WTC11 (cell line): Measurements from ENCODE around the gene ARHGEF17. TPM values are rescaled to one million over a fixed set of nuclear protein-coding genes. Genes with fewer than 3 reads are reported as not detected.

Source experiments
- ATAC-seq: fragments of 200-7000 bp; cut with Tn5 transposase; 2 replicates; pipeline ENCODE4 v1.10.0; 2021; ENCODE audit warnings: mild to moderate bottlenecking, moderate library complexity
- CTCF ChIA-PET: fragments of 300-600 bp; sonication (Branson Sonifier 250); formaldehyde crosslinking; loops from one replicate; lab custom pipeline; 2021; ENCODE audit warnings: antibody characterized with exemption; lab: Charles Lee
- POLR2A ChIA-PET: fragments of 350-600 bp; sonication (Branson Sonifier 250); formaldehyde crosslinking; loops from one replicate; lab custom pipeline; 2021; ENCODE audit warnings: antibody characterized with exemption; lab: Charles Lee
- DNase-seq: peaks from one replicate; pipeline ENCODE4 v3.0.0; 2021; ENCODE audit warnings: low spot score
- H3K27ac Mint-ChIP-seq: 2 replicates; pipeline ENCODE4 v1.8.0; 2021; ENCODE audit warnings: mixed read lengths
- H3K27me3 Mint-ChIP-seq: 2 replicates; pipeline ENCODE4 v1.8.0; 2021; ENCODE audit warnings: low read depth, mild to moderate bottlenecking, moderate library complexity, mixed read lengths
- H3K36me3 Mint-ChIP-seq: 2 replicates; pipeline ENCODE4 v1.8.0; 2021; ENCODE audit warnings: mixed read lengths
- H3K4me1 Mint-ChIP-seq: 2 replicates; pipeline ENCODE4 v1.8.0; 2022; ENCODE audit warnings: mixed read lengths
- H3K4me3 Mint-ChIP-seq: 2 replicates; pipeline ENCODE4 v1.8.0; 2021; ENCODE audit warnings: mild to moderate bottlenecking, moderate library complexity, mixed read lengths
- H3K9me3 Mint-ChIP-seq: 2 replicates; pipeline ENCODE4 v1.8.0; 2021; ENCODE audit warnings: mixed read lengths
- ATF1 ChIP-seq: sonication (generic); formaldehyde crosslinking; IDR thresholded peaks from 2 replicates; pipeline ENCODE4 v1.8.1; 2023; ENCODE audit warnings: mild to moderate bottlenecking, moderate library complexity, missing genetic modification reagents
- ATF3 ChIP-seq: sonication (generic); formaldehyde crosslinking; conservative IDR thresholded peaks from 2 replicates; pipeline ENCODE4 v1.8.1; 2022; ENCODE audit warnings: mild to moderate bottlenecking, missing genetic modification reagents
- CDX4 ChIP-seq: fragments of 250-450 bp; sonication (Bioruptor Pico); IDR thresholded peaks from 2 replicates; pipeline ENCODE4 v1.9.0; 2021; ENCODE audit warnings: moderate library complexity, mild to moderate bottlenecking, inconsistent platforms, borderline replicate concordance
- CREB1 ChIP-seq: sonication (generic); formaldehyde crosslinking; IDR thresholded peaks from 2 replicates; pipeline ENCODE4 v1.8.0; 2023; ENCODE audit warnings: mild to moderate bottlenecking, missing genetic modification reagents
- ELF4 ChIP-seq: sonication (generic); formaldehyde crosslinking; IDR thresholded peaks from 2 replicates; pipeline ENCODE4 v1.8.1; 2022; ENCODE audit warnings: low read depth, mild to moderate bottlenecking, moderate library complexity, missing genetic modification reagents
- ETV6 ChIP-seq: sonication (generic); formaldehyde crosslinking; IDR thresholded peaks from 2 replicates; pipeline ENCODE4 v1.8.1; 2022; ENCODE audit warnings: mild to moderate bottlenecking, missing genetic modification reagents
- FOXJ3 ChIP-seq: sonication (generic); formaldehyde crosslinking; IDR thresholded peaks from 2 replicates; pipeline ENCODE4 v1.9.0; 2021; ENCODE audit warnings: missing genetic modification reagents, mild to moderate bottlenecking, borderline replicate concordance
- FOXP1 ChIP-seq: sonication (generic); formaldehyde crosslinking; IDR thresholded peaks from 2 replicates; pipeline ENCODE4 v1.8.0; 2022; ENCODE audit warnings: missing genetic modification reagents, mild to moderate bottlenecking, moderate library complexity, borderline replicate concordance
- IRF2 ChIP-seq: sonication (generic); formaldehyde crosslinking; IDR thresholded peaks from 2 replicates; pipeline ENCODE4 v1.8.0; 2022; ENCODE audit warnings: low read depth, missing genetic modification reagents, borderline replicate concordance
- MAX ChIP-seq: sonication (generic); formaldehyde crosslinking; IDR thresholded peaks from 2 replicates; pipeline ENCODE4 v1.8.0; 2022; ENCODE audit warnings: mild to moderate bottlenecking, missing genetic modification reagents
- MLX ChIP-seq: sonication (generic); formaldehyde crosslinking; IDR thresholded peaks from 2 replicates; pipeline ENCODE4 v1.8.1; 2023; ENCODE audit warnings: mild to moderate bottlenecking, missing genetic modification reagents, moderate library complexity
- NR2C2 ChIP-seq: sonication (generic); formaldehyde crosslinking; IDR thresholded peaks from 2 replicates; pipeline ENCODE4 v1.8.0; 2022; ENCODE audit warnings: mild to moderate bottlenecking, missing genetic modification reagents
- SMAD3 ChIP-seq: sonication (generic); formaldehyde crosslinking; IDR thresholded peaks from 2 replicates; pipeline ENCODE4 v1.8.0; 2022; ENCODE audit warnings: missing genetic modification reagents, mild to moderate bottlenecking, borderline replicate concordance
- TEAD1 ChIP-seq: sonication (generic); formaldehyde crosslinking; IDR thresholded peaks from 2 replicates; pipeline ENCODE4 v1.8.0; 2022; ENCODE audit warnings: mild to moderate bottlenecking, missing genetic modification reagents
- TP53 ChIP-seq: sonication (generic); formaldehyde crosslinking; IDR thresholded peaks from 2 replicates; pipeline ENCODE4 v1.8.1; 2023; ENCODE audit warnings: mild to moderate bottlenecking, missing genetic modification reagents
- USF2 ChIP-seq: sonication (generic); formaldehyde crosslinking; IDR thresholded peaks from 2 replicates; pipeline ENCODE4 v1.8.1; 2023; ENCODE audit warnings: mild to moderate bottlenecking, missing genetic modification reagents, moderate library complexity
- ZNF121 ChIP-seq: sonication (generic); formaldehyde crosslinking; IDR thresholded peaks from 2 replicates; pipeline ENCODE4 v1.8.0; 2023; ENCODE audit warnings: missing genetic modification reagents
- ZNF138 ChIP-seq: sonication (generic); formaldehyde crosslinking; conservative IDR thresholded peaks from 2 replicates; pipeline ENCODE4 v1.8.1; 2022; ENCODE audit warnings: mild to moderate bottlenecking, moderate library complexity, missing genetic modification reagents
- ZNF416 ChIP-seq: fragments of 250-450 bp; sonication (Bioruptor Pico); IDR thresholded peaks from 2 replicates; pipeline ENCODE4 v1.9.0; 2021; ENCODE audit warnings: mild to moderate bottlenecking, inconsistent platforms
- ZNF512 ChIP-seq: sonication (generic); formaldehyde crosslinking; IDR thresholded peaks from 2 replicates; pipeline ENCODE4 v1.8.1; 2022; ENCODE audit warnings: missing genetic modification reagents, borderline replicate concordance
- total RNA-seq: library from RNA; stranded (reverse); gene quantifications from 3 replicates; pipeline ENCODE4 v1.2.3, GENCODE V29; 2021

ARHGEF17 gene
- total RNA-seq, 1 experiment from 2014 or later, result 18.2 TPM

- Mint-ChIP-seq H3K27me3 (peaks cover 13% of the 10 kb centered on the region), H3K4me3 (no peak overlapping the region), H3K36me3 (no peaks in the 10 kb centered on the region), H3K27ac (no peak overlapping the region), H3K9me3 (no peaks in the 10 kb centered on the region)
- CTCF ChIA-PET, result interaction anchor here (2.7 to 5.1 kb wide), 4 partner anchors 8 to 279 kb away, joined by 18 to 41 read pairs (median 27); no protein-coding TSS in a partner anchor
- POLR2A ChIA-PET, result no interaction called here
- no peak for DNase-seq
- TF ChIP-seq ATF1 (CRISPR knock-in tag) (no peak), MAX (no peak), MLX (CRISPR knock-in tag) (no peak), ZNF121 (CRISPR knock-in tag) (no peak), ATF3 (CRISPR knock-in tag) (no peak)
- TF ChIP-seq, all 79 proteins: peak for 0
- H3K4me1 Mint-ChIP-seq, result peaks cover 11% of the 10 kb centered on the region
- ATAC-seq, result no peak
Observed at GRCh38 chr11:73381589-73381988, 73.5 kb downstream of the ARHGEF17 start.

GRCh38 chr11:73382183-73382582 lies 74.1 kb downstream of the ARHGEF17 start:
- Mint-ChIP-seq H3K4me3 (no peak overlapping the region), H3K9me3 (no peaks in the 10 kb centered on the region), H3K27ac (no peak overlapping the region), H3K36me3 (no peaks in the 10 kb centered on the region), H3K27me3 (peaks cover 9% of the 10 kb centered on the region), H3K4me1 (peaks cover 7% of the 10 kb centered on the region)
- TF ChIP-seq ZNF512 (CRISPR knock-in tag) (no peak), SMAD3 (CRISPR knock-in tag) (no peak), ELF4 (CRISPR knock-in tag) (no peak), ETV6 (no peak), USF2 (CRISPR knock-in tag) (no peak), FOXJ3 (no peak), CREB1 (CRISPR knock-in tag) (no peak), ZNF416 (CRISPR knock-in tag) (no peak)
- no peak for DNase-seq
- CTCF ChIA-PET, result interaction anchor here (2.7 to 5.1 kb wide), 4 partner anchors 9 to 279 kb away, joined by 18 to 41 read pairs (median 27); no protein-coding TSS in a partner anchor
- ATAC-seq, result no peak
- POLR2A ChIA-PET, result no interaction called here

GRCh38 chr11:73382747-73383146 lies 74.7 kb downstream of the ARHGEF17 start:
- Mint-ChIP-seq H3K27ac (no peak overlapping the region), H3K36me3 (no peaks in the 10 kb centered on the region), H3K27me3 (peaks cover 6% of the 10 kb centered on the region; the same call in 1 of the 2 replicates), H3K4me3 (no peak overlapping the region), H3K9me3 (no peaks in the 10 kb centered on the region), H3K4me1 (peaks cover 5% of the 10 kb centered on the region)
- TF ChIP-seq NR2C2 (no peak), FOXP1 (CRISPR knock-in tag) (no peak), ATF1 (CRISPR knock-in tag) (no peak), IRF2 (CRISPR knock-in tag) (no peak), CDX4 (no peak), TEAD1 (CRISPR knock-in tag) (no peak), ZNF138 (CRISPR knock-in tag) (no peak), TP53 (no peak)
- POLR2A ChIA-PET, result no interaction called here
- DNase-seq (no peak), ATAC-seq (no peak)
- CTCF ChIA-PET, result interaction anchor here (0.8 to 5.1 kb wide), 11 partner anchors 9 to 278 kb away, joined by 3 to 41 read pairs (median 6); no protein-coding TSS in a partner anchor
